Neutrophil (primary cell): ENCODE data around the gene AIP.

Experiments
- H3K27ac ChIP-seq: fragments of 200-600 bp; sonication (generic); 2 replicates; pipeline ENCODE4 v1.5.1; 2016; ENCODE audit warnings: mild to moderate bottlenecking, moderate library complexity
- H3K27me3 ChIP-seq: fragments of 200-600 bp; sonication (generic); 2 replicates; pipeline ENCODE4 v1.6.0; 2016; ENCODE audit warnings: mild to moderate bottlenecking
- H3K36me3 ChIP-seq: fragments of 200-600 bp; sonication (generic); 2 replicates; pipeline ENCODE4 v1.5.1; 2017
- H3K4me1 ChIP-seq, 2 experiments: fragments of 200-600 bp in 1 of 2; sonication (generic) in 1 of 2; 1 replicate in 1 of 2; 2 replicates in 1 of 2; pipeline versions ENCODE4 v1.5.1 to v1.6.1; 2013 to 2016; ENCODE audit warnings: low read depth in 1 of 2, low read length in 1 of 2, mild to moderate bottlenecking in 1 of 2, moderate library complexity in 1 of 2; ENCODE audit not compliant: control insufficient read depth in 1 of 2, insufficient read depth in 1 of 2
- H3K4me3 ChIP-seq, 2 experiments: fragments of 200-600 bp in 1 of 2; sonication (generic) in 1 of 2; 1 replicate in 1 of 2; 2 replicates in 1 of 2; pipeline ENCODE4 v1.5.1; 2013 to 2016; ENCODE audit warnings: low read depth in 1 of 2, low read length in 1 of 2, mild to moderate bottlenecking in 1 of 2, moderate library complexity in 1 of 2
- H3K9me3 ChIP-seq: fragments of 200-600 bp; sonication (generic); 2 replicates; pipeline ENCODE4 v1.5.1; 2016
- CTCF ChIP-seq: fragments of 200-600 bp; sonication (generic); IDR thresholded peaks from 2 replicates; pipeline ENCODE4 v1.5.1; 2016; ENCODE audit warnings: antibody characterized with exemption

The AIP gene

GRCh38 chr11:67505605-67506396 lies 23.0 kb downstream of the AIP start:
- TF ChIP-seq CTCF, result peak; percentile 92
- H3K27ac ChIP-seq, result peak overlapping the region; percentile 92
- H3K9me3 ChIP-seq, result no peaks in the 10 kb centered on the region
- peaks cover 18% of the 10 kb centered on the region for H3K27me3 ChIP-seq
- peaks cover 23% of the 10 kb centered on the region for H3K36me3 ChIP-seq
- H3K4me3 ChIP-seq, result peak overlapping the region; percentile 85 to 88
- H3K4me1 ChIP-seq, result peaks cover 55 to 56% of the 10 kb centered on the region in 2 experiments

DNA sequence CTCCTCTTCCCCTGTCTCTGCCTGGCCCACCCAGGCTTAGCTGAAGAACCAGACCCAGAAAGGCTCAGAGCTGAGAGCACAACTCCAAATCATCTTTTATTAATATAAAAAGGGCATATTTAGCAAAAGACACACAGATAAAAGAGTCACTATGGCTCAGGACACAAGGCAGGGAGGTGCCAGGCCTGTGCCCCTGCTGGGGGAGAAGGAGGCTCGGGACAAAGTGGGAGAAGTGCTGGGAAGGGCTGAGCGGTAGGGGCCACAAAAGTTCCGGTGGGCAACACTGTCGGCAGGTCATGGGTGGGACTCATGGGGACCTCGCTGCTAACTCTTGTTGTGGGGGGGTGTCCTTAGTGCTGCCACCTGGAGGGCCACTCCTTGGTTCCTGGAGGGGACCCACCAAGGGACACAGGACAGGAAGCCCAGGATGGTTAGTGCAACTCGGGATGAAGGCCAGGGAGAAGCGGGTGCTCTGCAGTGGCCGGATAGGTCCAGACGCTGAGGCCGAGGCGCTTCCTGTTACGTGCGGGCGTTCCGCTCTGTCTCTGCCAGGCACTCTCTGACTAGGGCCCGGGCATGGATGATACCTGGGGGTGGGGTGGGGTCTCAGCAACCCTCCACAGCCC lies 23.7 kb downstream of the AIP start:
- H3K4me3 ChIP-seq, result peak overlapping the region; percentile 85 to 88
- peaks cover 25% of the 10 kb centered on the region for H3K27me3 ChIP-seq
- no peaks in the 10 kb centered on the region for H3K9me3 ChIP-seq
- H3K36me3 ChIP-seq, result peaks cover 16% of the 10 kb centered on the region
- H3K27ac ChIP-seq, result peak overlapping the region; percentile 92
- peaks cover 48 to 49% of the 10 kb centered on the region in 2 experiments for H3K4me1 ChIP-seq
- TF ChIP-seq CTCF, result no peak

GRCh38 chr11:67507242-67507863 lies 24.5 kb downstream of the AIP start:
- no peak for TF ChIP-seq CTCF
- Histone ChIP-seq H3K36me3 (peaks cover 8% of the 10 kb centered on the region), H3K4me1 (peaks cover 46 to 48% of the 10 kb centered on the region in 2 experiments), H3K27me3 (peaks cover 34% of the 10 kb centered on the region), H3K4me3 (peak overlapping the region; percentile 79 to 100), H3K9me3 (no peaks in the 10 kb centered on the region), H3K27ac (peak overlapping the region; percentile 92)

DNA sequence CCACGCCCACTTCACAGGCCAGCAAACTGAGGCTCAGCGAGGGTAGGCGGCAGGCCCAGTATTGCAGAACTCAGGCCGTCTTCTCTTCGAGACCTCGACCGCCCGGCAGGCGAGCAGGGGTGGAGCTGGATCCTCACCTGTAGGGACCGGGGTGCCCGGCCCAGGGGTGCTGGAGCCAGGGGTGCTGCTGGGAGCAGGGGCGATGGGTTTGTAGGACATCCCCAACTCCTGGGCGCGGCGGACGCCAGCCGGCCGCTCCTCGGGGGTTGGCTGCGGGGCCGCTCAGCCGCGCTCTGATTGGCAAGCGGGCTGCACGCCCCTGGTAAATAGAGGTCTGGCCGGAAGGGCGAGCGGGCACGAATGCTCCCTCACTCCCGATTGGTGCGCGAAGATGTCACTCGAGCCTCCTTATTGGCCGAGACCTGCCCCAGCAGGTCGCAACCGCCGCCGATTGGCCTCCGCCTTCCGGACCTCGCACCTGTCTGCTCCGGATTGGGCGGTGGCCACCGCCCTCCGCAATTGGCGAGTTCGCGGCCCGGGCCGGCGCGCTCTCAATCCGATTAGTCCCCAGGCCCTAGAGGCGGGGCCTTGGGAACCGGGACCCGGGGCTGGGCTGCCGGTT lies 25.1 kb downstream of the AIP start, which contains the start of gene CDK2AP2:
Gene CDK2AP2 (minus strand): TSS at position 299 of the 622 bp plus-strand sequence. CDS start 80 bp downstream, at position 219.
- TF ChIP-seq CTCF, result peak; percentile 13
- H3K36me3 ChIP-seq, result peaks cover 2% of the 10 kb centered on the region
- peak within 1 kb of the TSS; percentile 92 for H3K27ac ChIP-seq
- peaks cover 40% of the 10 kb centered on the region for H3K27me3 ChIP-seq
- H3K9me3 ChIP-seq, result no peaks in the 10 kb centered on the region
- peaks cover 46% of the 10 kb centered on the region in 2 experiments for H3K4me1 ChIP-seq
- H3K4me3 ChIP-seq, result peak within 1 kb of the TSS; percentile 79 to 100

GRCh38 chr11:67508486-67509121 lies 25.8 kb downstream of the AIP start:
- Histone ChIP-seq H3K4me3 (peak overlapping the region; percentile 79 to 100), H3K36me3 (no peaks in the 10 kb centered on the region), H3K27ac (peak overlapping the region; percentile 92), H3K4me1 (peaks cover 39 to 40% of the 10 kb centered on the region in 2 experiments), H3K9me3 (no peaks in the 10 kb centered on the region), H3K27me3 (peaks cover 43% of the 10 kb centered on the region)
- TF ChIP-seq CTCF, result no peak
